ENCODE results near the gene SIRT6. TPM values are rescaled to one million over a fixed set of nuclear protein-coding genes. Genes with fewer than 3 reads are reported as not detected.

Gene SIRT6
- total and polyA plus RNA-seq, 9 of the 15 experiments (the other 6 are each of a cell fraction or from before 2014, with no cell fraction given): 1.4 to 41.1 (median 10.2) TPM

DNA sequence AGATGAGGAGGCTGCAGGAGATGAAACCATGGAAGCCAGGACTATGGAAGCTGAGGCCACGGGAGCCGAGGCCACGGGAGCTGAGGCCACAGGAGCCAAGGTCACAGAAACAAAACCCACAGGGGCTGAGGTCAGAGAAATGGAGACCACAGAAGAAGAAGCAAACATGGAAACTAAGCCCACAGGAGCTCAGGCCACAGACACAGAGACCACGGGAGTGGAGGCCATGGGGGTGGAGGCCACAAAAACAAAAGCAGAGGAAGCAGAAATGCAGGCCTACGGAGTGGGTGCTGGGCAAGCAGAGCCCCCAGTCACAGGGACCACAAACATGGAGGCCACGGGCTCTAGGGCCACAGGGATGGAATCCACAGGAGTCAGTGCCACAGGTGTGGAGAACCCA lies 34.5 kb upstream of the SIRT6 start:
- CTCF ChIA-PET (ENCODE audit: low intra/inter-chr PET ratio): no interaction called here
- H2AFZ ChIP-seq (ENCODE audit: low read depth, low read length): no peak overlapping the region
- FAIRE-seq: no peak
- H3K9ac ChIP-seq (ENCODE audit: insufficient read depth in 1 of 2, low read depth in 2 of 2, low read length in 2 of 2): no peak overlapping the region
- no peak overlapping the region for H3K4me2 ChIP-seq (ENCODE audit: insufficient read depth, low read length)
- H3K9me1 ChIP-seq (ENCODE audit: control insufficient read depth, insufficient read depth, low read length): no peaks in the 10 kb centered on the region
- ATAC-seq: no peak
- no TSS peak for BruUV-seq (replicated peaks)
- no peak for DNase-seq (ENCODE audit: extremely low read depth in 1 of 4, low spot score in 3 of 4)
- whole genome bisulfite sequencing (ENCODE audit: insufficient coverage, low coverage, missing lambda C conversion rate): 31% methylated on average over 6 of the region's 6 CpGs
- no peaks in the 10 kb centered on the region for H4K20me1 ChIP-seq (replicated peaks; ENCODE audit: control insufficient read depth, insufficient read depth, low read length)
- no peaks in the 10 kb centered on the region for H3K9me3 ChIP-seq (replicated peaks; ENCODE audit: control insufficient read depth, insufficient read depth, low read depth, low read length)
- H3K27ac ChIP-seq (ENCODE audit: extremely low read depth, low read depth, low read length): no peak overlapping the region
- H3K79me2 ChIP-seq (ENCODE audit: control insufficient read depth, insufficient read depth, low read length): no peaks in the 10 kb centered on the region
- TF ChIP-seq, protein P1, sequence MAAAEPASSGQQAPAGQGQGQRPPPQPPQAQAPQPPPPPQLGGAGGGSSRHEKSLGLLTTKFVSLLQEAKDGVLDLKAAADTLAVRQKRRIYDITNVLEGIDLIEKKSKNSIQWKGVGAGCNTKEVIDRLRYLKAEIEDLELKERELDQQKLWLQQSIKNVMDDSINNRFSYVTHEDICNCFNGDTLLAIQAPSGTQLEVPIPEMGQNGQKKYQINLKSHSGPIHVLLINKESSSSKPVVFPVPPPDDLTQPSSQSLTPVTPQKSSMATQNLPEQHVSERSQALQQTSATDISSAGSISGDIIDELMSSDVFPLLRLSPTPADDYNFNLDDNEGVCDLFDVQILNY (CRISPR knock-in tag; IDR thresholded peaks at IDR 0.05): 0 out of 2 replicates have a peak, but pooled peaks have one; percentile 71
- TF ChIP-seq, protein P2, sequence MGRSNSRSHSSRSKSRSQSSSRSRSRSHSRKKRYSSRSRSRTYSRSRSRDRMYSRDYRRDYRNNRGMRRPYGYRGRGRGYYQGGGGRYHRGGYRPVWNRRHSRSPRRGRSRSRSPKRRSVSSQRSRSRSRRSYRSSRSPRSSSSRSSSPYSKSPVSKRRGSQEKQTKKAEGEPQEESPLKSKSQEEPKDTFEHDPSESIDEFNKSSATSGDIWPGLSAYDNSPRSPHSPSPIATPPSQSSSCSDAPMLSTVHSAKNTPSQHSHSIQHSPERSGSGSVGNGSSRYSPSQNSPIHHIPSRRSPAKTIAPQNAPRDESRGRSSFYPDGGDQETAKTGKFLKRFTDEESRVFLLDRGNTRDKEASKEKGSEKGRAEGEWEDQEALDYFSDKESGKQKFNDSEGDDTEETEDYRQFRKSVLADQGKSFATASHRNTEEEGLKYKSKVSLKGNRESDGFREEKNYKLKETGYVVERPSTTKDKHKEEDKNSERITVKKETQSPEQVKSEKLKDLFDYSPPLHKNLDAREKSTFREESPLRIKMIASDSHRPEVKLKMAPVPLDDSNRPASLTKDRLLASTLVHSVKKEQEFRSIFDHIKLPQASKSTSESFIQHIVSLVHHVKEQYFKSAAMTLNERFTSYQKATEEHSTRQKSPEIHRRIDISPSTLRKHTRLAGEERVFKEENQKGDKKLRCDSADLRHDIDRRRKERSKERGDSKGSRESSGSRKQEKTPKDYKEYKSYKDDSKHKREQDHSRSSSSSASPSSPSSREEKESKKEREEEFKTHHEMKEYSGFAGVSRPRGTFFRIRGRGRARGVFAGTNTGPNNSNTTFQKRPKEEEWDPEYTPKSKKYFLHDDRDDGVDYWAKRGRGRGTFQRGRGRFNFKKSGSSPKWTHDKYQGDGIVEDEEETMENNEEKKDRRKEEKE (IDR thresholded peaks at IDR 0.05; ENCODE audit: borderline replicate concordance in 1 of 2, control insufficient read depth in 1 of 2, low read depth in 2 of 2, low read length in 1 of 2): 0 out of 4 replicates have a peak, but pooled peaks of 1 of the 2 experiments have one; percentile 11
- TF ChIP-seq RBM39 (optimal IDR thresholded peaks at IDR 0.05; ENCODE audit: low read depth, low read length): peak; percentile 34
- TF ChIP-seq, protein P3, sequence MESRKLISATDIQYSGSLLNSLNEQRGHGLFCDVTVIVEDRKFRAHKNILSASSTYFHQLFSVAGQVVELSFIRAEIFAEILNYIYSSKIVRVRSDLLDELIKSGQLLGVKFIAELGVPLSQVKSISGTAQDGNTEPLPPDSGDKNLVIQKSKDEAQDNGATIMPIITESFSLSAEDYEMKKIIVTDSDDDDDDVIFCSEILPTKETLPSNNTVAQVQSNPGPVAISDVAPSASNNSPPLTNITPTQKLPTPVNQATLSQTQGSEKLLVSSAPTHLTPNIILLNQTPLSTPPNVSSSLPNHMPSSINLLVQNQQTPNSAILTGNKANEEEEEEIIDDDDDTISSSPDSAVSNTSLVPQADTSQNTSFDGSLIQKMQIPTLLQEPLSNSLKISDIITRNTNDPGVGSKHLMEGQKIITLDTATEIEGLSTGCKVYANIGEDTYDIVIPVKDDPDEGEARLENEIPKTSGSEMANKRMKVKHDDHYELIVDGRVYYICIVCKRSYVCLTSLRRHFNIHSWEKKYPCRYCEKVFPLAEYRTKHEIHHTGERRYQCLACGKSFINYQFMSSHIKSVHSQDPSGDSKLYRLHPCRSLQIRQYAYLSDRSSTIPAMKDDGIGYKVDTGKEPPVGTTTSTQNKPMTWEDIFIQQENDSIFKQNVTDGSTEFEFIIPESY (CRISPR knock-in tag; IDR thresholded peaks at IDR 0.05): 0 out of 2 replicates have a peak, but pooled peaks have one; percentile 2
- no peak for TF ChIP-seq ETV1 (tag; conservative IDR thresholded peaks at IDR 0.05; ENCODE audit: low read depth)
- no peak for TF ChIP-seq DDX20 (tag; IDR thresholded peaks at IDR 0.05; ENCODE audit: low read depth)
- TF ChIP-seq KDM1A (IDR thresholded peaks at IDR 0.05): peak in 1 of 2 experiments; percentile 39; a peak in 1 of 4 replicates
- TF ChIP-seq, protein P4, sequence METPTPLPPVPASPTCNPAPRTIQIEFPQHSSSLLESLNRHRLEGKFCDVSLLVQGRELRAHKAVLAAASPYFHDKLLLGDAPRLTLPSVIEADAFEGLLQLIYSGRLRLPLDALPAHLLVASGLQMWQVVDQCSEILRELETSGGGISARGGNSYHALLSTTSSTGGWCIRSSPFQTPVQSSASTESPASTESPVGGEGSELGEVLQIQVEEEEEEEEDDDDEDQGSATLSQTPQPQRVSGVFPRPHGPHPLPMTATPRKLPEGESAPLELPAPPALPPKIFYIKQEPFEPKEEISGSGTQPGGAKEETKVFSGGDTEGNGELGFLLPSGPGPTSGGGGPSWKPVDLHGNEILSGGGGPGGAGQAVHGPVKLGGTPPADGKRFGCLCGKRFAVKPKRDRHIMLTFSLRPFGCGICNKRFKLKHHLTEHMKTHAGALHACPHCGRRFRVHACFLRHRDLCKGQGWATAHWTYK (CRISPR knock-in tag; IDR thresholded peaks at IDR 0.05): peak; percentile 100
- H3K27me3 ChIP-seq (ENCODE audit: control insufficient read depth in 2 of 2, insufficient read depth in 2 of 2, low read length in 2 of 2): peaks cover 10 to 28% of the 10 kb centered on the region in 2 experiments; a peak in 4 of 5 replicates
- intact Hi-C loops (cut with micrococcal nuclease): no loop called here
- peaks cover 0 to 12% of the 10 kb centered on the region in 2 experiments; a peak in 2 of 5 replicates for H3K4me1 ChIP-seq (replicated peaks in 1 of 2; ENCODE audit: control insufficient read depth in 2 of 2, insufficient read depth in 2 of 2, low read length in 2 of 2)
- POLR2A ChIA-PET: interaction anchor here (0.6 to 0.8 kb wide), 3 partner anchors 10 to 302 kb away, joined by 3 read pairs; no protein-coding TSS in a partner anchor
- H3K36me3 ChIP-seq (ENCODE audit: control insufficient read depth, insufficient read depth, low read length): no peaks in the 10 kb centered on the region
- H3K4me3 ChIP-seq: no peak overlapping the region
- in situ Hi-C loops (cut with MboI): no loop called here

Data from K562 (cell line).